Astrocyte of the cerebellum (primary cell): ENCODE results near the gene MREG.

ENCODE experiments used
- DNase-seq: peaks from one replicate; pipeline ENCODE4 v3.0.0-alpha.2; 2011; ENCODE audit warnings: low read depth
- H3K4me3 ChIP-seq: 2 replicates; pipeline ENCODE4 v1.5.1; 2011; ENCODE audit warnings: mild to moderate bottlenecking, low read depth, low read length, moderate library complexity
- CTCF ChIP-seq: IDR thresholded peaks from 2 replicates; pipeline ENCODE4 v1.5.1; 2012; ENCODE audit warnings: low read length, low read depth, moderate library complexity, mild to moderate bottlenecking; ENCODE audit errors: missing control alignments
- in situ Hi-C: cut with HindIII; loops from 2 replicates; pipeline ENCODE4 v1.10.0; 2017; ENCODE audit warnings: low sequenced_read_pairs

Gene MREG

GRCh38 chr2:216039918-216040317 lies 26.6 kb upstream of the MREG start:
- no peak overlapping the region for H3K4me3 ChIP-seq
- TF ChIP-seq CTCF = no peak
- DNase-seq = no peak
- in situ Hi-C loops = loop anchor here (5.0 kb wide), 1 partner anchor 38 kb away; no protein-coding TSS in a partner anchor

GRCh38 chr2:216034065-216034464 lies 20.7 kb upstream of the MREG start:
- no peak overlapping the region for H3K4me3 ChIP-seq
- peak; percentile 74 for DNase-seq
- TF ChIP-seq CTCF = peak; percentile 92
- in situ Hi-C loops = no loop called here

- in situ Hi-C loops = no loop called here
- TF ChIP-seq CTCF = no peak
- no peak for DNase-seq
- no peak overlapping the region for H3K4me3 ChIP-seq
These were observed 20.1 kb upstream of the MREG start for GRCh38 chr2:216033403-216033802.

GRCh38 chr2:216031960-216032689 lies 18.8 kb upstream of the MREG start:
- no peak for TF ChIP-seq CTCF
- in situ Hi-C loops = no loop called here
- DNase-seq = peak; percentile 75
- H3K4me3 ChIP-seq = no peak overlapping the region

GRCh38 chr2:216030216-216030615 lies 16.9 kb upstream of the MREG start:
- no peak for TF ChIP-seq CTCF
- no peak overlapping the region for H3K4me3 ChIP-seq
- in situ Hi-C loops = no loop called here
- no peak for DNase-seq

- DNase-seq = no peak
- no peak overlapping the region for H3K4me3 ChIP-seq
- in situ Hi-C loops = no loop called here
- no peak for TF ChIP-seq CTCF
These were observed 16.2 kb upstream of the MREG start for GRCh38 chr2:216029416-216030129.
